GM06990 (cell line): Measurements from ENCODE around the gene HK2.

Experiments used
- DNase-seq: peaks from one replicate; pipeline ENCODE4 v3.0.0-alpha.2; 2011; ENCODE audit not compliant: insufficient read length; ENCODE audit errors: extremely low read depth
- H3K27me3 ChIP-seq: replicated peaks from 2 replicates; pipeline ENCODE4 v1.6.0; 2011; ENCODE audit warnings: low read length; ENCODE audit not compliant: control insufficient read depth, insufficient read depth
- H3K36me3 ChIP-seq: 2 replicates; pipeline ENCODE4 v1.5.1; 2011; ENCODE audit warnings: low read length; ENCODE audit not compliant: control insufficient read depth, insufficient read depth
- H3K4me3 ChIP-seq: replicated peaks from 2 replicates; pipeline ENCODE4 v1.5.1; 2011; ENCODE audit warnings: low read depth, mild to moderate bottlenecking, control low read depth, low read length
- CTCF ChIP-seq: IDR thresholded peaks from 2 replicates; pipeline ENCODE4 v1.5.1; 2011; ENCODE audit warnings: low read length, control low read depth, mild to moderate bottlenecking, inconsistent platforms; ENCODE audit not compliant: insufficient read depth, poor library complexity, severe bottlenecking

HK2 gene

GRCh38 chr2:74941284-74941683 is 107.4 kb downstream of the HK2 start:
- H3K36me3 ChIP-seq: no peaks in the 10 kb centered on the region
- no peak for TF ChIP-seq CTCF
- no peaks in the 10 kb centered on the region for H3K27me3 ChIP-seq
- DNase-seq: no peak
- no peak overlapping the region for H3K4me3 ChIP-seq

GRCh38 chr2:74942263-74942662 is 108.3 kb downstream of the HK2 start:
- H3K27me3 ChIP-seq: no peaks in the 10 kb centered on the region
- H3K36me3 ChIP-seq: no peaks in the 10 kb centered on the region
- no peak for DNase-seq
- H3K4me3 ChIP-seq: no peak overlapping the region
- TF ChIP-seq CTCF: no peak
